C4-2B (cell line): ENCODE results near the gene TASP1.
"Not testable (repeated sequence)": the region's sequence is repeated elsewhere in the genome, so short reads cannot be mapped to it uniquely, and the experiment has no call there.

Source experiments
- H3K27ac ChIP-seq: fragments of 450-650 bp; 2 replicates; pipeline ENCODE4 v1.5.1; 2017
- CTCF ChIP-seq: fragments of 450-650 bp; conservative IDR thresholded peaks from 2 replicates; pipeline ENCODE4 v1.5.1; 2017; ENCODE audit warnings: mild to moderate bottlenecking
- ZFX ChIP-seq: fragments of 450-650 bp; IDR thresholded peaks from 2 replicates; pipeline ENCODE4 v1.6.1; 2017

Gene TASP1

GRCh38 chr20:13644010-13644409, 5.3 kb upstream of the TASP1 start:
- TF ChIP-seq ZFX = no peak
- H3K27ac ChIP-seq = no peak overlapping the region

GRCh38 chr20:13639150-13639497, 392 bp upstream of the TASP1 start:
- H3K27ac ChIP-seq = peak overlapping the region; percentile 71
- TF ChIP-seq CTCF (no peak), ZFX (no peak)

GRCh38 chr20:13638162-13638495, 603 bp downstream of the TASP1 start:
- no peak for TF ChIP-seq CTCF
- no peak for TF ChIP-seq ZFX
- H3K27ac ChIP-seq = peak overlapping the region; percentile 71

GRCh38 chr20:13632431-13632830, 6.3 kb downstream of the TASP1 start:
- H3K27ac ChIP-seq = no peak overlapping the region
- TF ChIP-seq ZFX (no peak), CTCF (no peak)

GRCh38 chr20:13627525-13627924, 11.2 kb downstream of the TASP1 start:
- H3K27ac ChIP-seq = not testable (repeated sequence)

GRCh38 chr20:13626724-13627123, 12.0 kb downstream of the TASP1 start:
- no peak overlapping the region for H3K27ac ChIP-seq

GRCh38 chr20:13625304-13625979, 13.3 kb downstream of the TASP1 start:
- TF ChIP-seq ZFX (no peak), CTCF (no peak)
- no peak overlapping the region for H3K27ac ChIP-seq

More at GRCh38 chr20:13626724-13627123, 12.0 kb downstream of the TASP1 start:
- TF ChIP-seq CTCF (no peak), ZFX (no peak)

- not testable (repeated sequence) for H3K27ac ChIP-seq
Measured at GRCh38 chr20:13619415-13619814, 19.3 kb downstream of the TASP1 start.

- H3K27ac ChIP-seq = not testable (repeated sequence)
Measured at GRCh38 chr20:13618456-13618855, 20.3 kb downstream of the TASP1 start.

- not testable (repeated sequence) for H3K27ac ChIP-seq
Measured at GRCh38 chr20:13617585-13617984, 21.1 kb downstream of the TASP1 start.

GRCh38 chr20:13616713-13617112, 22.0 kb downstream of the TASP1 start:
- H3K27ac ChIP-seq = not testable (repeated sequence)
